Measurements from ENCODE around the gene C19orf53.

Gene C19orf53

GRCh38 chr19:13814550-13814949 lies 40.3 kb downstream of the C19orf53 start:
- ChIA-PET CTCF (no interaction called here), POLR2A (no interaction called here)
- no peak for TF ChIP-seq SP1 (IDR thresholded peaks at IDR 0.05)
- no peak for TF ChIP-seq CTBP1 (IDR thresholded peaks at IDR 0.05; ENCODE audit: borderline replicate concordance)
- TF ChIP-seq TARDBP (IDR thresholded peaks at IDR 0.05), result no peak
- TF ChIP-seq L3MBTL2 (conservative IDR thresholded peaks at IDR 0.05), result no peak
- TF ChIP-seq FOXM1 (IDR thresholded peaks at IDR 0.05; ENCODE audit: borderline replicate concordance), result no peak
- TF ChIP-seq LEF1 (IDR thresholded peaks at IDR 0.05; ENCODE audit: borderline replicate concordance), result no peak
- TF ChIP-seq ARNT (IDR thresholded peaks at IDR 0.05), result no peak
- no peak for TF ChIP-seq PKNOX1 (IDR thresholded peaks at IDR 0.05)
- TF ChIP-seq HDGF (IDR thresholded peaks at IDR 0.05; ENCODE audit: borderline replicate concordance), result no peak
- TF ChIP-seq NFRKB (IDR thresholded peaks at IDR 0.05), result no peak
- no peak for TF ChIP-seq BHLHE40 (IDR thresholded peaks at IDR 0.05; ENCODE audit: borderline replicate concordance)
- no peak for TF ChIP-seq SUZ12 (IDR thresholded peaks at IDR 0.05)
- no peak for TF ChIP-seq ELF4 (IDR thresholded peaks at IDR 0.05)
- no peak for TF ChIP-seq FOXA1 (IDR thresholded peaks at IDR 0.05)
- TF ChIP-seq ZNF384 (IDR thresholded peaks at IDR 0.05), result no peak
- TF ChIP-seq FOXK2 (IDR thresholded peaks at IDR 0.05), result no peak
- DNase-seq (ENCODE audit: extremely low spot score), result no peak

DNA sequence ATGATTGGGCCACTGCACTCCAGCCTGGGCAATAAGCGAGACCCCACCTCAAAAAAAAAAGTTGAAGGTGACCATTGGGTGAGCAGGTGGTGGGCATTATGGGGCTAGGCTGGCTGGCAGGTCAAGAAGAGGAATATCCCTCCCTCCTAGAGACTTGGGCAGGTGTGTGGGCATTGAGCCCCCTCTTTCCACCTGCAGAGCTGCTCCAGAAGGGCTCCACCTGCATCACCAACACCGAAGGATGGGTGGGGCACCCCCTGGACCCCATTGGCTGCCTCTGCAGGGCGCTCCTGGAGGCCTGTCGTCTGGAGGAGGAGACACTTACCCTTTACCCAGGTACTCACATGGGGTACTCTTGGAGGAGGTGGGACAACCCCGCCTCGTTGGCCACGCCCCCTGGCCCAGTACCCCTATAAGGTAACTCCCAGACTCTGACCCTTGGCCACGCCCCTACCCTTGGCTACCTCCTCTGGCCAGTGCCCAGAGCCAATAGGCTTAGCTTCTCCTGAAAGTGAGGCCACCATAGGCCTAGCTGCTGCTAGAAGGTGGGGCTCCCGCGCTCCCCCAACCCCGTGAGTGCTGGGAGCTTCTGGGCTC lies 42.9 kb downstream of the C19orf53 start:
- no peak for DNase-seq (ENCODE audit: extremely low spot score)
- POLR2A ChIA-PET, result interaction anchor here (1.2 kb wide), 1 partner anchor 29 kb away, joined by 3 read pairs; no protein-coding TSS in a partner anchor
- CTCF ChIA-PET, result interaction anchor here (0.6 kb wide), 1 partner anchor 1291 kb away, joined by 3 read pairs; no protein-coding TSS in a partner anchor
- TF ChIP-seq TARDBP (IDR thresholded peaks at IDR 0.05) (no peak), PKNOX1 (IDR thresholded peaks at IDR 0.05) (no peak), FOXM1 (IDR thresholded peaks at IDR 0.05; ENCODE audit: borderline replicate concordance) (no peak), FOXK2 (IDR thresholded peaks at IDR 0.05) (no peak), L3MBTL2 (conservative IDR thresholded peaks at IDR 0.05) (no peak)

GRCh38 chr19:13817615-13818371 lies 43.5 kb downstream of the C19orf53 start:
- POLR2A ChIA-PET, result no interaction called here
- TF ChIP-seq NFRKB (IDR thresholded peaks at IDR 0.05), result no peak
- no peak for TF ChIP-seq CTBP1 (IDR thresholded peaks at IDR 0.05; ENCODE audit: borderline replicate concordance)
- TF ChIP-seq PKNOX1 (IDR thresholded peaks at IDR 0.05), result no peak
- TF ChIP-seq ARNT (IDR thresholded peaks at IDR 0.05), result no peak
- TF ChIP-seq SUZ12 (IDR thresholded peaks at IDR 0.05), result no peak
- TF ChIP-seq ELF4 (IDR thresholded peaks at IDR 0.05), result no peak
- TF ChIP-seq BHLHE40 (IDR thresholded peaks at IDR 0.05; ENCODE audit: borderline replicate concordance), result no peak
- TF ChIP-seq ZNF384 (IDR thresholded peaks at IDR 0.05), result no peak
- no peak for TF ChIP-seq L3MBTL2 (conservative IDR thresholded peaks at IDR 0.05)
- no peak for TF ChIP-seq HDGF (IDR thresholded peaks at IDR 0.05; ENCODE audit: borderline replicate concordance)
- no peak for DNase-seq (ENCODE audit: extremely low spot score)
- CTCF ChIA-PET, result interaction anchor here (0.6 kb wide), 1 partner anchor 1290 kb away, joined by 3 read pairs; no protein-coding TSS in a partner anchor

- CTCF ChIA-PET, result no interaction called here
- TF ChIP-seq HDGF (IDR thresholded peaks at IDR 0.05; ENCODE audit: borderline replicate concordance) (no peak), FOXM1 (IDR thresholded peaks at IDR 0.05; ENCODE audit: borderline replicate concordance) (no peak), PKNOX1 (IDR thresholded peaks at IDR 0.05) (no peak), ELF4 (IDR thresholded peaks at IDR 0.05) (no peak), SUZ12 (IDR thresholded peaks at IDR 0.05) (no peak), ZNF384 (IDR thresholded peaks at IDR 0.05) (no peak), NFRKB (IDR thresholded peaks at IDR 0.05) (no peak), FOXA1 (IDR thresholded peaks at IDR 0.05) (no peak), LEF1 (IDR thresholded peaks at IDR 0.05; ENCODE audit: borderline replicate concordance) (no peak), BHLHE40 (IDR thresholded peaks at IDR 0.05; ENCODE audit: borderline replicate concordance) (no peak), ARNT (IDR thresholded peaks at IDR 0.05) (no peak), SP1 (IDR thresholded peaks at IDR 0.05) (no peak), L3MBTL2 (conservative IDR thresholded peaks at IDR 0.05) (no peak), CTBP1 (IDR thresholded peaks at IDR 0.05; ENCODE audit: borderline replicate concordance) (no peak), TARDBP (IDR thresholded peaks at IDR 0.05) (no peak), FOXK2 (IDR thresholded peaks at IDR 0.05) (no peak)
- POLR2A ChIA-PET, result no interaction called here
- DNase-seq (ENCODE audit: extremely low spot score), result no peak
These were observed 45.0 kb downstream of the C19orf53 start for GRCh38 chr19:13819238-13819637.

DNA sequence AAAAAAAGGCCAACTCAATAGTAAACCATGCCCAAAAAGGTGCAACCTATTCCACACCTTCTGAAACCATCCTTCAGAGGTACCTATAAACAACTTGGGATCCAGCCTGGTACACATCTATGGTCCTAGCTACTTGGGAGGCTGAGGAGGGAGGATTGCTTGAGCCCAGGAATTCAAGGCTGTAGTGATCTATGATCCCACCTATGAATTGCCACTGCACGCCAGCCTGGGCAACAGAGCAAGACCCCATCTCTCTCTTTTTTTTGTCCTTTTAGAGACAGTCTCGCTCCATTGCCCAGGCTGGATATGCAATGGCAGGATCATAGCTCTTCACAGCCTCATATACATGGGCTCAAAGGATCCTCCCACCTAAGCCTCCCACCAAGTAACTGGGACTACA lies 47.0 kb downstream of the C19orf53 start:
- no peak for DNase-seq (ENCODE audit: extremely low spot score)
- CTCF ChIA-PET, result no interaction called here
- POLR2A ChIA-PET, result interaction anchor here (0.7 kb wide), 1 partner anchor 30 kb away, joined by 3 read pairs; no protein-coding TSS in a partner anchor
- TF ChIP-seq SP1 (IDR thresholded peaks at IDR 0.05) (no peak), SUZ12 (IDR thresholded peaks at IDR 0.05) (no peak), ARNT (IDR thresholded peaks at IDR 0.05) (no peak), CTBP1 (IDR thresholded peaks at IDR 0.05; ENCODE audit: borderline replicate concordance) (no peak), ZNF384 (IDR thresholded peaks at IDR 0.05) (no peak), ELF4 (IDR thresholded peaks at IDR 0.05) (no peak), TARDBP (IDR thresholded peaks at IDR 0.05) (no peak), LEF1 (IDR thresholded peaks at IDR 0.05; ENCODE audit: borderline replicate concordance) (no peak), HDGF (IDR thresholded peaks at IDR 0.05; ENCODE audit: borderline replicate concordance) (no peak), FOXA1 (IDR thresholded peaks at IDR 0.05) (no peak), BHLHE40 (IDR thresholded peaks at IDR 0.05; ENCODE audit: borderline replicate concordance) (no peak), FOXK2 (IDR thresholded peaks at IDR 0.05) (no peak)
